LNCaP clone FGC (cell line): ENCODE results near the gene XAGE1A.
"Not testable (repeated sequence)": the region's sequence is repeated elsewhere in the genome, so short reads cannot be mapped to it uniquely, and the experiment has no call there.

Source experiments
- DNase-seq: peaks from one replicate; pipeline ENCODE4 v3.0.0-alpha.2; 2011; ENCODE audit warnings: low read depth
- H3K4me3 ChIP-seq: 2 replicates; pipeline ENCODE4 v1.5.1; 2011; ENCODE audit warnings: mild to moderate bottlenecking, low read depth, low read length, control low read depth
- TF ChIP-seq, protein P1 (sequence below): IDR thresholded peaks from 2 replicates; pipeline ENCODE4 v1.5.1; 2012; ENCODE audit warnings: mild to moderate bottlenecking; ENCODE audit not compliant: control insufficient read depth, insufficient read depth; ENCODE audit errors: extremely low read depth

Gene XAGE1A, protein sequence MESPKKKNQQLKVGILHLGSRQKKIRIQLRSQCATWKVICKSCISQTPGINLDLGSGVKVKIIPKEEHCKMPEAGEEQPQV

DNA sequence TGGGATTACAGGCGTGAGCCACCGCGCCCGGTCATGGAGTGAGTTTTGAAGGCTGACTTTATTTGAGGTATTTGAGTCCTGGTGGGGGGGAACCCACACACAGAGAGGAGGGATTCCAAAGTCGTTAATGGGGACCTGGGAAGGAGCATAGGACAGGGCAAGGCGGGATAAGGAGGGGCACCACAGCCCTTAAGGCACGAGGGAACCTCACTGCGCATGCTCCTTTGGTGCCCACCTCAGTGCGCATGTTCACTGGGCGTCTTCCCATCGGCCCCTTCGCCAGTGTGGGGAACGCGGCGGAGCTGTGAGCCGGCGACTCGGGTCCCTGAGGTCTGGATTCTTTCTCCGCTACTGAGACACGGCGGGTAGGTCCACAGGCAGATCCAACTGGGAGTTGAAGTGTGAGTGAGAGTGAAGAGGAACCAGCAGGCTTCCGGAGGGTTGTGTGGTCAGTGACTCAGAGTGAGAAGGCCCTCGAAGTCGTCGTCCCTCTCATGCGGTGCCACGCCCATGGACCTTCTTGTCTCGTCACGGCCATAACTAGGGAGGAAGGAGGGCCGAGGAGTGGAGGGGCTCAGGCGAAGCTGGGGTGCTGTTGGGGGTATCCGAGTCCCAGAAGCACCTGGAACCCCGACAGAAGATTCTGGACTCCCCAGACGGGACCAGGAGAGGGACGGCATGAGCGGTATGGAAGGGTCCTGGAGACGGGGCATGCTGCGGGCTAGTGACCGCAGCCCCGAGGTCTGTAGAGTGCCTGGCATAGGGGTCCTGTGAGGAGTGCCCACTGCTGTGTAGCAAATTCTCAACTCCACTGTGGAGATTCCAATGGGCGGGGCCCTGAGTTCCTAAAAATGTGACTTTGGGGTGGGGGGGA, at the start of gene XAGE1A:
Gene XAGE1A, plus strand, starts transcription at position 264 of the 874 bp plus-strand sequence. CDS start 1,554 bp downstream, outside the sequence.
- not testable (repeated sequence) for H3K4me3 ChIP-seq, DNase-seq

DNA sequence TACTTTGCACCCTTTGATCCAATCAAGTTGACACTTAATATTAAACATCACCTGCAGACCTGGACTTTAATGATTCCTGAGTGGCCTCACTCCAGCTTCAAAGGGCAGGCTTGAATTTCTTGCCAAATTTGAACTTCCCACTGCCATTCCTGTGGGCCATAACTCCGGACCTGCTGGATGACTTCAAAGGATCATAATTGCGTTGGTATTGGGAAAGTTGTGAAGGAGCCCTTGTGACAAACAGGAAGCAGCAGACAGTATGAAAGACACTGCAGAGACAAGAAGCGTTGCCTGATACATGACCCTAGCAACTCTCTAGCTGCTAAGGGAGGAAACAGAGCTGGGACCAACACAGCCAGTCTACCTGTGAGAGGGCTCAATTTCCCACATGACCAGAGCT, 43.6 kb upstream of the XAGE1A start:
- H3K4me3 ChIP-seq, DNase-seq: not testable (repeated sequence)

DNA sequence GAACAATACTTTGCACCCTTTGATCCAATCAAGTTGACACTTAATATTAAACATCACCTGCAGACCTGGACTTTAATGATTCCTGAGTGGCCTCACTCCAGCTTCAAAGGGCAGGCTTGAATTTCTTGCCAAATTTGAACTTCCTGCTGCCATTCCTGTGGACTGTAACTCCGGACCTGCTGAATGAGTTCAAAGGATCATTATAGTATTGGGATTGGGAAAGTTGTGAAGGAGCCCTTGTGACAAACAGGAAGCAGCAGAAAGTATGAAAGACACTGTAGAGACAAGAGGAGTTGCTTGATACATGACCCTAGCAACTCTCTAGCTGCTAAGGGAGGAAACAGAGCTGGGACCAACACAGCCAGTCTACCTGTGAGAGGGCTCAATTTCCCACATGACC, 24.3 kb upstream of the XAGE1A start:
- not testable (repeated sequence) for H3K4me3 ChIP-seq, DNase-seq

DNA sequence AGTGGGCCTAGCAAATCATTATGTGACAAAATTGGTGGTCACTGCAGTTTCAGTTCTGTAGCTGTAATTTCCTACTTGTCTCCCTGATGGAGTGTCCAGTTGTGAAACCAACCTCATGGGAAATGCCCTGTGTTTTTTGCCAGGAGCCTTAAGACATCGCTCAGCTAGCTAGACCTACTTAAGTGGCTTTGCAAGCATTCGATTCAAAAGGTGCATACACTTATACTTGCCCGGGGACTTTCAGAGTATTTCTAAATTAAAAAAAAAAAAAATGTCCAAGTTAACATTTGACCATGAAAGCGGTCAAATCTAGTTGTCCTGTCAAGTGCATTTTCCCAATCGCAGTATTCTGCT, 788 bp downstream of the XAGE1A start:
- not testable (repeated sequence) for H3K4me3 ChIP-seq, DNase-seq

DNA sequence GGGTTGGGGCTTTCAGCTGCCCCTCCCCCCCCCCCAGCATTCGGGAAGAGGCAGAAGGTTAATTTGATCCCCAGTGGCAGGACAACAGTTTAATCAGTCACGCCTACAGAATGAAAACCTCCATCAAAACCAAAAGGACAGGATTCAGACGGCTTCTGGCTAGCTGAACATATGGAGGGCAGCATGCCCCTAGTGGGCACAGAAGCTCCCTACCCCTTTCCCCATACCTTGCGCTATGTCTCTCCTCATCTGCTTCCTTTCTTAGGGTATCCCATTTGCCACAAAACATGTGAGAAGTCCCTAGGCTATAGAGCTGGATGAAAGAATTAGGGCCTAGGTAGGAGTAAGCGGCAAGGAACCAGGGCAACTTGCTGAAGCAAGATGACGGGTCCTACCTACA, 5.8 kb downstream of the XAGE1A start:
- not testable (repeated sequence) for H3K4me3 ChIP-seq, DNase-seq

DNA sequence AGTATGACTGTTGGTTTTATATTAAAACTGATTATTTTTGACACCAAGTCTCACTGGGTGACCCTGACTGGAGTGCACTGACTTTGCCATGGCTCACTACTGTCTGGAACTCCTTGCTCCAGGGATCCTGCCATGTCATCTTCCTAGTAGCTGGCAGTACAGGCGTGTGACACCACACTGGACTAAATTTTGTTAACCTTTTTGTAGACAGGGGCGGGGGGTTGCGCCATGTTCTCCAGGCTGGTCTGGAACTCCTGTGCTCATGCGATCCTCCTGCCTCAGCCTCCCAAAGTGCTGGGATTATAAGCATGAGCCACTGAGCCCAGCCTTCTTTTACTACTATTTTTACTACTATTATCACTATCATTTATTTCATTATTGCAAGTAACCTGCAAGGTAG, 8.9 kb downstream of the XAGE1A start:
- TF ChIP-seq, protein P1, sequence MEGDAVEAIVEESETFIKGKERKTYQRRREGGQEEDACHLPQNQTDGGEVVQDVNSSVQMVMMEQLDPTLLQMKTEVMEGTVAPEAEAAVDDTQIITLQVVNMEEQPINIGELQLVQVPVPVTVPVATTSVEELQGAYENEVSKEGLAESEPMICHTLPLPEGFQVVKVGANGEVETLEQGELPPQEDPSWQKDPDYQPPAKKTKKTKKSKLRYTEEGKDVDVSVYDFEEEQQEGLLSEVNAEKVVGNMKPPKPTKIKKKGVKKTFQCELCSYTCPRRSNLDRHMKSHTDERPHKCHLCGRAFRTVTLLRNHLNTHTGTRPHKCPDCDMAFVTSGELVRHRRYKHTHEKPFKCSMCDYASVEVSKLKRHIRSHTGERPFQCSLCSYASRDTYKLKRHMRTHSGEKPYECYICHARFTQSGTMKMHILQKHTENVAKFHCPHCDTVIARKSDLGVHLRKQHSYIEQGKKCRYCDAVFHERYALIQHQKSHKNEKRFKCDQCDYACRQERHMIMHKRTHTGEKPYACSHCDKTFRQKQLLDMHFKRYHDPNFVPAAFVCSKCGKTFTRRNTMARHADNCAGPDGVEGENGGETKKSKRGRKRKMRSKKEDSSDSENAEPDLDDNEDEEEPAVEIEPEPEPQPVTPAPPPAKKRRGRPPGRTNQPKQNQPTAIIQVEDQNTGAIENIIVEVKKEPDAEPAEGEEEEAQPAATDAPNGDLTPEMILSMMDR = no peak
- H3K4me3 ChIP-seq = no peak overlapping the region
- no peak for DNase-seq

DNA sequence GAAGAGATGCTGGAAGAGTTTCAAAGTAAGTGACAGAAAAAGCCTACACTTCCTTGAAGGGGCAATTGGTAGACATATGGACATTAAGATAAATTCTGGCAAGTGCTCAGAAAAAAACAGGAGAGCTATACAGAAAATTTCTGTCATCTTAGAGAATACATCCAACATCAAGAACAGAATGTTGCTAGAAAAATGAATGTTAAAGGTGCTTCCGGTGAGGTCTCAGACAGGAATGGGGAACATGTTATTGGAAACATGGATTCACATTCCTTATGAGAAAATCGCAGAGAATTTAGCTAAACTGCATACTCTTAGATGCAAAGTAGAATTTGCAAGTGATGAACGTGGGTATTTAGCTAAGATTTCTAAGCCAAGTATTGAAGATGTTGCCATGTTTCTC, 11.7 kb downstream of the XAGE1A start:
- DNase-seq = no peak
- no peak overlapping the region for H3K4me3 ChIP-seq
- TF ChIP-seq, protein P1 = no peak

DNA sequence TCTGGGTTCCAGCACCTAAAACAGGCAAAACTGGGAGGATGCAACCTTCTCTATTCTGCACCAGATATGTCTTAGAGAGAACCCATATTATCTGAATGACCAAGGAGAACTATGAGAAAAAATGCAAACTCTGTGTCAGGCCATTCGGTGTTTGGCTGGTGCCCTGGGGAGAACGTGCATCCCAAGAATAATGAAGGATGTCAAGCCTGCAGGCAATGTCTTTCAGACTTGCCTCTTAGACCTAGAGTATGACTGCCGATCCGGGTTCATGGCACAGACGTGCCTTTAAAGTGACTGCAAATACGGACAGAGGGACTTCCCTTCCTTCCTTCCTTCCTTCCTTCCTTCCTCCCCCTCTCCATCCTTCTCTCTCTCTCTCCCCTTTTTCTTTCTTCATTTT, 14.3 kb downstream of the XAGE1A start:
- no peak overlapping the region for H3K4me3 ChIP-seq
- DNase-seq = no peak
- TF ChIP-seq, protein P1 = no peak

DNA sequence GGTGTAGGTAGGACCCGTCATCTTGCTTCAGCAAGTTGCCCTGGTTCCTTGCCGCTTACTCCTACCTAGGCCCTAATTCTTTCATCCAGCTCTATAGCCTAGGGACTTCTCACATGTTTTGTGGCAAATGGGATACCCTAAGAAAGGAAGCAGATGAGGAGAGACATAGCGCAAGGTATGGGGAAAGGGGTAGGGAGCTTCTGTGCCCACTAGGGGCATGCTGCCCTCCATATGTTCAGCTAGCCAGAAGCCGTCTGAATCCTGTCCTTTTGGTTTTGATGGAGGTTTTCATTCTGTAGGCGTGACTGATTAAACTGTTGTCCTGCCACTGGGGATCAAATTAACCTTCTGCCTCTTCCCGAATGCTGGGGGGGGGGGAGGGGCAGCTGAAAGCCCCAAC, 15.5 kb downstream of the XAGE1A start:
- DNase-seq, H3K4me3 ChIP-seq: not testable (repeated sequence)

DNA sequence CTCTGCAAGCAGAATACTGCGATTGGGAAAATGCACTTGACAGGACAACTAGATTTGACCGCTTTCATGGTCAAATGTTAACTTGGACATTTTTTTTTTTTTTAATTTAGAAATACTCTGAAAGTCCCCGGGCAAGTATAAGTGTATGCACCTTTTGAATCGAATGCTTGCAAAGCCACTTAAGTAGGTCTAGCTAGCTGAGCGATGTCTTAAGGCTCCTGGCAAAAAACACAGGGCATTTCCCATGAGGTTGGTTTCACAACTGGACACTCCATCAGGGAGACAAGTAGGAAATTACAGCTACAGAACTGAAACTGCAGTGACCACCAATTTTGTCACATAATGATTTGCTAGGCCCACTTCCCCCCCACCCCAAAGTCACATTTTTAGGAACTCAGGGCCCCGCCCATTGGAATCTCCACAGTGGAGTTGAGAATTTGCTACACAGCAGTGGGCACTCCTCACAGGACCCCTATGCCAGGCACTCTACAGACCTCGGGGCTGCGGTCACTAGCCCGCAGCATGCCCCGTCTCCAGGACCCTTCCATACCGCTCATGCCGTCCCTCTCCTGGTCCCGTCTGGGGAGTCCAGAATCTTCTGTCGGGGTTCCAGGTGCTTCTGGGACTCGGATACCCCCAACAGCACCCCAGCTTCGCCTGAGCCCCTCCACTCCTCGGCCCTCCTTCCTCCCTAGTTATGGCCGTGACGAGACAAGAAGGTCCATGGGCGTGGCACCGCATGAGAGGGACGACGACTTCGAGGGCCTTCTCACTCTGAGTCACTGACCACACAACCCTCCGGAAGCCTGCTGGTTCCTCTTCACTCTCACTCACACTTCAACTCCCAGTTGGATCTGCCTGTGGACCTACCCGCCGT, 20.7 kb downstream of the XAGE1A start:
- not testable (repeated sequence) for DNase-seq, H3K4me3 ChIP-seq

DNA sequence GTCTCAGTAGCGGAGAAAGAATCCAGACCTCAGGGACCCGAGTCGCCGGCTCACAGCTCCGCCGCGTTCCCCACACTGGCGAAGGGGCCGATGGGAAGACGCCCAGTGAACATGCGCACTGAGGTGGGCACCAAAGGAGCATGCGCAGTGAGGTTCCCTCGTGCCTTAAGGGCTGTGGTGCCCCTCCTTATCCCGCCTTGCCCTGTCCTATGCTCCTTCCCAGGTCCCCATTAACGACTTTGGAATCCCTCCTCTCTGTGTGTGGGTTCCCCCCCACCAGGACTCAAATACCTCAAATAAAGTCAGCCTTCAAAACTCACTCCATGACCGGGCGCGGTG, 21.3 kb downstream of the XAGE1A start, which contains the start of gene XAGE1B:
Gene XAGE1B, minus strand, starts transcription at position 77 of the 339 bp plus-strand sequence. CDS start 1,536 bp downstream, outside the sequence.
- H3K4me3 ChIP-seq, DNase-seq: not testable (repeated sequence)

DNA sequence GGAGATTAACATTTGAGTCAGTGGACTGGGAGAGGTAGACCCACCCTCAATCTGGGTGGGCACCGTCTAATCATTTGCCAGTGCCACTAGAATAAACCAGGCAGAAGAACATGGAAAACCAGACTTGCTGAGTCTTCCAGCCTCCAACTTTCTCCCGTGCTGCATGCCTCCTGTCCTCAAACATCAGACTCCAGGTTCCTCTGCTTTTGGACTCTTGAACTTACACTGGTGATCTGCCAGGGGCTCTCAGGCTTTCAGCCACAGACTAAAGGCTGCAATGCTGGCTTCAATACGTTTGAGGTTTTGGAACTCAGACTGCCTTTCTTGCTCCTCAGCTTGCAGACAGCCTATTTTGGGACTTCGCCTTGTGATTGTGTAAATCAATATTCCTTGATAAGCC, 45.4 kb downstream of the XAGE1A start:
- not testable (repeated sequence) for H3K4me3 ChIP-seq

More for the DNA sequence above, 45.4 kb downstream of the XAGE1A start:
- DNase-seq = not testable (repeated sequence)
